HCT116 (cell line): ENCODE measurements around the gene TULP4.

Source experiments
- POLR2A ChIP-seq: IDR thresholded peaks from 2 replicates; pipeline ENCODE4 v1.7.0; 2011; ENCODE audit warnings: borderline replicate concordance; ENCODE audit not compliant: insufficient read depth, insufficient read length; ENCODE audit errors: extremely low read depth
- RAD21 ChIP-seq: IDR thresholded peaks from 2 replicates; pipeline ENCODE4 v1.6.1; 2012; ENCODE audit warnings: low read depth, mild to moderate bottlenecking
- TF ChIP-seq, protein P1 (sequence below), 3 experiments: fragments of 200-600 bp in 1 of 3; sonication (generic) in 1 of 3; IDR thresholded peaks in 2 of 3; conservative IDR thresholded peaks in 1 of 3; 2 replicates each; pipeline ENCODE4 v1.5.1; 2012 to 2017; ENCODE audit warnings: low read depth in 2 of 3, low read length in 2 of 3, antibody characterized with exemption in 1 of 3, borderline replicate concordance in 1 of 3, control low read depth in 1 of 3, mild to moderate bottlenecking in 1 of 3, mixed read lengths in 1 of 3, mixed run types in 1 of 3, moderate library complexity in 1 of 3; ENCODE audit not compliant: insufficient read depth in 1 of 3

- TF ChIP-seq POLR2A = no peak
- no peak for TF ChIP-seq RAD21
- TF ChIP-seq, protein P1, sequence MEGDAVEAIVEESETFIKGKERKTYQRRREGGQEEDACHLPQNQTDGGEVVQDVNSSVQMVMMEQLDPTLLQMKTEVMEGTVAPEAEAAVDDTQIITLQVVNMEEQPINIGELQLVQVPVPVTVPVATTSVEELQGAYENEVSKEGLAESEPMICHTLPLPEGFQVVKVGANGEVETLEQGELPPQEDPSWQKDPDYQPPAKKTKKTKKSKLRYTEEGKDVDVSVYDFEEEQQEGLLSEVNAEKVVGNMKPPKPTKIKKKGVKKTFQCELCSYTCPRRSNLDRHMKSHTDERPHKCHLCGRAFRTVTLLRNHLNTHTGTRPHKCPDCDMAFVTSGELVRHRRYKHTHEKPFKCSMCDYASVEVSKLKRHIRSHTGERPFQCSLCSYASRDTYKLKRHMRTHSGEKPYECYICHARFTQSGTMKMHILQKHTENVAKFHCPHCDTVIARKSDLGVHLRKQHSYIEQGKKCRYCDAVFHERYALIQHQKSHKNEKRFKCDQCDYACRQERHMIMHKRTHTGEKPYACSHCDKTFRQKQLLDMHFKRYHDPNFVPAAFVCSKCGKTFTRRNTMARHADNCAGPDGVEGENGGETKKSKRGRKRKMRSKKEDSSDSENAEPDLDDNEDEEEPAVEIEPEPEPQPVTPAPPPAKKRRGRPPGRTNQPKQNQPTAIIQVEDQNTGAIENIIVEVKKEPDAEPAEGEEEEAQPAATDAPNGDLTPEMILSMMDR (IDR thresholded peaks at IDR 0.05 in 2 of 3, conservative IDR thresholded peaks at IDR 0.05 in 1 of 3; ENCODE audit: borderline replicate concordance in 1 of 3, insufficient read depth in 1 of 3, low read depth in 2 of 3, low read length in 2 of 3) = no peak
Measured at GRCh38 chr6:158322724-158323560, 10.7 kb downstream of the TULP4 start.
